ENCODE measurements around the gene FOXI2.

The FOXI2 gene

GRCh38 chr10:127715782-127716378 is 21.1 kb upstream of the FOXI2 start:
- no peaks in the 10 kb centered on the region for H3K9me2 ChIP-seq (replicated peaks; ENCODE audit: low read depth, low read length)
- no peaks in the 10 kb centered on the region for H3F3A ChIP-seq (ENCODE audit: low read depth)
- no peak overlapping the region for H2AFZ ChIP-seq (ENCODE audit: low read length)
- H3K9me3 ChIP-seq (ENCODE audit: insufficient read depth, low read depth, low read length): no peaks in the 10 kb centered on the region
- no peak overlapping the region for H3K9ac ChIP-seq (ENCODE audit: low read depth, low read length, poor library complexity, severe bottlenecking)
- no peaks in the 10 kb centered on the region for H3K27me3 ChIP-seq (ENCODE audit: insufficient read depth, low read length, poor library complexity, severe bottlenecking)
- no peaks in the 10 kb centered on the region for H3K36me3 ChIP-seq (ENCODE audit: insufficient read depth, low read length)
- H3K79me2 ChIP-seq (ENCODE audit: insufficient read depth, low read length): no peaks in the 10 kb centered on the region
- H3K4me2 ChIP-seq (ENCODE audit: low read depth, low read length, poor library complexity, severe bottlenecking): no peak overlapping the region
- H3K4me1 ChIP-seq (ENCODE audit: insufficient read depth, low read length, poor library complexity, severe bottlenecking): no peaks in the 10 kb centered on the region
- no peak overlapping the region for H3K4me3 ChIP-seq (ENCODE audit: low read length, poor library complexity, severe bottlenecking)
- no peaks in the 10 kb centered on the region for H4K20me1 ChIP-seq (ENCODE audit: insufficient read depth, low read length, poor library complexity, severe bottlenecking)
- TF ChIP-seq, protein P1, sequence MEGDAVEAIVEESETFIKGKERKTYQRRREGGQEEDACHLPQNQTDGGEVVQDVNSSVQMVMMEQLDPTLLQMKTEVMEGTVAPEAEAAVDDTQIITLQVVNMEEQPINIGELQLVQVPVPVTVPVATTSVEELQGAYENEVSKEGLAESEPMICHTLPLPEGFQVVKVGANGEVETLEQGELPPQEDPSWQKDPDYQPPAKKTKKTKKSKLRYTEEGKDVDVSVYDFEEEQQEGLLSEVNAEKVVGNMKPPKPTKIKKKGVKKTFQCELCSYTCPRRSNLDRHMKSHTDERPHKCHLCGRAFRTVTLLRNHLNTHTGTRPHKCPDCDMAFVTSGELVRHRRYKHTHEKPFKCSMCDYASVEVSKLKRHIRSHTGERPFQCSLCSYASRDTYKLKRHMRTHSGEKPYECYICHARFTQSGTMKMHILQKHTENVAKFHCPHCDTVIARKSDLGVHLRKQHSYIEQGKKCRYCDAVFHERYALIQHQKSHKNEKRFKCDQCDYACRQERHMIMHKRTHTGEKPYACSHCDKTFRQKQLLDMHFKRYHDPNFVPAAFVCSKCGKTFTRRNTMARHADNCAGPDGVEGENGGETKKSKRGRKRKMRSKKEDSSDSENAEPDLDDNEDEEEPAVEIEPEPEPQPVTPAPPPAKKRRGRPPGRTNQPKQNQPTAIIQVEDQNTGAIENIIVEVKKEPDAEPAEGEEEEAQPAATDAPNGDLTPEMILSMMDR (conservative IDR thresholded peaks at IDR 0.05; ENCODE audit: low read length): peak; percentile 61
- no peak for TF ChIP-seq EZH2phosphoT487 (IDR thresholded peaks at IDR 0.05; ENCODE audit: borderline replicate concordance)

DNA sequence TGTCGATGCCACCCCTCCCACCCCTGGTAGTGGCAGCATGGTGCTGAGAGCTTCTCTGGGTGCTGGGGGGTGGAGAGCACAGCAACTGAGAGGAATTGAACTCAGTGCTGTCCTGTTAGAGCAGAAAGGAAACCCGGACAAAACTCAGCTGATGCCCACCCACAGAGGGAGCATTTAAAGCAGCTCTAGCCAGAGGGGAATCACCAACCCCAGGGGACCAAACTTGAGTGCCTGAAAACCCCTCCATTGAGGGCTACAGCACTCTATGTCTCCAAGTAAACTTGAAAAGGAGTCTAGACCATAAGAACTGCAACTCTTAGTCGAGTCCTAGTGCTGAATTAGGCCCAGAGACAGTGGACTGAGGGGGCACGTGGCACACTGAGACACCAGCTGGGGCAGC is 16.8 kb upstream of the FOXI2 start:
- no peaks in the 10 kb centered on the region for H3K27me3 ChIP-seq (ENCODE audit: insufficient read depth, low read length, poor library complexity, severe bottlenecking)
- no peaks in the 10 kb centered on the region for H3K36me3 ChIP-seq (ENCODE audit: insufficient read depth, low read length)
- H2AFZ ChIP-seq (ENCODE audit: low read length): no peak overlapping the region
- H3K4me3 ChIP-seq (ENCODE audit: low read length, poor library complexity, severe bottlenecking): no peak overlapping the region
- no peaks in the 10 kb centered on the region for H4K20me1 ChIP-seq (ENCODE audit: insufficient read depth, low read length, poor library complexity, severe bottlenecking)
- H3K9ac ChIP-seq (ENCODE audit: low read depth, low read length, poor library complexity, severe bottlenecking): no peak overlapping the region
- H3K9me3 ChIP-seq (ENCODE audit: insufficient read depth, low read depth, low read length): no peaks in the 10 kb centered on the region
- H3K9me2 ChIP-seq (replicated peaks; ENCODE audit: low read depth, low read length): no peaks in the 10 kb centered on the region
- H3F3A ChIP-seq (ENCODE audit: low read depth): no peaks in the 10 kb centered on the region
- no peaks in the 10 kb centered on the region for H3K79me2 ChIP-seq (ENCODE audit: insufficient read depth, low read length)
- no peak overlapping the region for H3K4me2 ChIP-seq (ENCODE audit: low read depth, low read length, poor library complexity, severe bottlenecking)
- no peaks in the 10 kb centered on the region for H3K4me1 ChIP-seq (ENCODE audit: insufficient read depth, low read length, poor library complexity, severe bottlenecking)
- no peak for TF ChIP-seq EZH2phosphoT487 (IDR thresholded peaks at IDR 0.05; ENCODE audit: borderline replicate concordance)
- TF ChIP-seq, protein P1 (conservative IDR thresholded peaks at IDR 0.05; ENCODE audit: low read length): no peak

- TF ChIP-seq, protein P1 (conservative IDR thresholded peaks at IDR 0.05; ENCODE audit: low read length): no peak
- TF ChIP-seq EZH2phosphoT487 (IDR thresholded peaks at IDR 0.05; ENCODE audit: borderline replicate concordance): no peak
- no peaks in the 10 kb centered on the region for H3K9me3 ChIP-seq (ENCODE audit: insufficient read depth, low read depth, low read length)
- no peak overlapping the region for H3K4me2 ChIP-seq (ENCODE audit: low read depth, low read length, poor library complexity, severe bottlenecking)
- H3K9me2 ChIP-seq (replicated peaks; ENCODE audit: low read depth, low read length): no peaks in the 10 kb centered on the region
- H4K20me1 ChIP-seq (ENCODE audit: insufficient read depth, low read length, poor library complexity, severe bottlenecking): no peaks in the 10 kb centered on the region
- no peak overlapping the region for H3K9ac ChIP-seq (ENCODE audit: low read depth, low read length, poor library complexity, severe bottlenecking)
- no peaks in the 10 kb centered on the region for H3K79me2 ChIP-seq (ENCODE audit: insufficient read depth, low read length)
- no peak overlapping the region for H2AFZ ChIP-seq (ENCODE audit: low read length)
- no peaks in the 10 kb centered on the region for H3K4me1 ChIP-seq (ENCODE audit: insufficient read depth, low read length, poor library complexity, severe bottlenecking)
- no peaks in the 10 kb centered on the region for H3K36me3 ChIP-seq (ENCODE audit: insufficient read depth, low read length)
- H3K27me3 ChIP-seq (ENCODE audit: insufficient read depth, low read length, poor library complexity, severe bottlenecking): no peaks in the 10 kb centered on the region
- no peaks in the 10 kb centered on the region for H3F3A ChIP-seq (ENCODE audit: low read depth)
- no peak overlapping the region for H3K4me3 ChIP-seq (ENCODE audit: low read length, poor library complexity, severe bottlenecking)
Observed at GRCh38 chr10:127720903-127721302, 16.1 kb upstream of the FOXI2 start.

All from Loucy (cell line).